HEK293 (cell line): ENCODE measurements around the gene MRGPRG.

ENCODE experiments used
- CTCF ChIA-PET: fragments of 350-600 bp; formaldehyde crosslinking; extraction: SDS; loops from one replicate; lab custom pipeline; 2021; ENCODE audit warnings: antibody characterized with exemption; lab: Yijun Ruan, JAX
- POLR2A ChIA-PET: fragments of 300-600 bp; formaldehyde crosslinking; extraction: SDS; loops from one replicate; lab custom pipeline; 2020; ENCODE audit warnings: antibody characterized with exemption, inconsistent platforms; lab: Yijun Ruan, JAX
- H3K27ac ChIP-seq: fragments of 200-500 bp; sonication (Bioruptor generic); 2 replicates; pipeline ENCODE4 v1.5.1; 2014; ENCODE audit warnings: low read depth, low read length, control low read depth, inconsistent platforms; ENCODE audit errors: extremely low read depth
- H3K36me3 ChIP-seq, 2 experiments: fragments of 200-500 bp in 1 of 2; sonication (Bioruptor generic) in 1 of 2; 1 replicate in 1 of 2; 2 replicates in 1 of 2; pipeline ENCODE4 v1.5.1; 2014 to 2017; ENCODE audit warnings: inconsistent platforms in 2 of 2, low read length in 2 of 2; ENCODE audit not compliant: control insufficient read depth in 2 of 2, insufficient read depth in 1 of 2
- H3K4me1 ChIP-seq: fragments of 200-500 bp; sonication (Bioruptor generic); 2 replicates; pipeline ENCODE4 v1.5.1; 2014; ENCODE audit warnings: mild to moderate bottlenecking, low read length, inconsistent platforms; ENCODE audit not compliant: control insufficient read depth, insufficient read depth
- H3K4me3 ChIP-seq: 2 replicates; pipeline ENCODE4 v1.5.1; 2011; ENCODE audit warnings: low read depth, mild to moderate bottlenecking, control low read depth, low read length, moderate library complexity
- H3K9me3 ChIP-seq: fragments of 200-500 bp; sonication (Bioruptor generic); 2 replicates; pipeline ENCODE4 v1.5.1; 2014; ENCODE audit warnings: low read depth, low read length, inconsistent platforms; ENCODE audit not compliant: control insufficient read depth, insufficient read depth
- GLI2 ChIP-seq: fragments of 450-650 bp; formaldehyde crosslinking; IDR thresholded peaks from 2 replicates; pipeline ENCODE4; 2017; ENCODE audit warnings: missing biosample characterization, missing genetic modification characterization, low read depth, borderline replicate concordance
- HOXA7 ChIP-seq: sonication (generic); formaldehyde crosslinking; IDR thresholded peaks from 2 replicates; pipeline ENCODE4 v1.8.1; 2022; ENCODE audit warnings: missing genetic modification reagents, borderline replicate concordance
- HOXD13 ChIP-seq: sonication (generic); formaldehyde crosslinking; IDR thresholded peaks from 2 replicates; pipeline ENCODE4 v1.8.0; 2022; ENCODE audit warnings: missing genetic modification reagents, borderline replicate concordance
- IKZF3 ChIP-seq: fragments of 450-650 bp; IDR thresholded peaks from 2 replicates; pipeline ENCODE4 v1.5.0; 2018; ENCODE audit warnings: missing biosample characterization, mild to moderate bottlenecking, missing genetic modification characterization, moderate library complexity
- KLF9 ChIP-seq: fragments of 450-650 bp; formaldehyde crosslinking; IDR thresholded peaks from 2 replicates; pipeline ENCODE4 v1.5.1; 2016; ENCODE audit warnings: missing biosample characterization, missing genetic modification characterization, low read depth
- MYNN ChIP-seq: fragments of 450-650 bp; formaldehyde crosslinking; IDR thresholded peaks from 2 replicates; pipeline ENCODE4 v1.5.1; 2016; ENCODE audit warnings: missing biosample characterization, missing genetic modification characterization, borderline replicate concordance
- OSR2 ChIP-seq: fragments of 450-650 bp; formaldehyde crosslinking; IDR thresholded peaks from 2 replicates; pipeline ENCODE4 v1.5.1; 2016; ENCODE audit warnings: missing biosample characterization, missing genetic modification characterization
- ZBTB17 ChIP-seq: fragments of 450-650 bp; formaldehyde crosslinking; IDR thresholded peaks from 2 replicates; pipeline ENCODE4 v1.5.1; 2016; ENCODE audit warnings: missing biosample characterization, missing genetic modification characterization
- ZEB2 ChIP-seq: fragments of 450-650 bp; formaldehyde crosslinking; IDR thresholded peaks from 2 replicates; pipeline ENCODE4 v1.5.1; 2016; ENCODE audit warnings: missing biosample characterization, missing genetic modification characterization
- ZIC2 ChIP-seq: fragments of 450-650 bp; formaldehyde crosslinking; IDR thresholded peaks from 2 replicates; pipeline ENCODE4 v1.5.1; 2016; ENCODE audit warnings: missing biosample characterization, missing genetic modification characterization
- ZNF248 ChIP-seq: fragments of 450-650 bp; formaldehyde crosslinking; IDR thresholded peaks from 2 replicates; pipeline ENCODE4 v1.5.1; 2017; ENCODE audit warnings: missing biosample characterization, missing genetic modification characterization
- ZNF292 ChIP-seq: fragments of 450-650 bp; formaldehyde crosslinking; IDR thresholded peaks from 2 replicates; pipeline ENCODE4 v1.5.1; 2016; ENCODE audit warnings: low read depth, missing biosample characterization, missing genetic modification characterization, borderline replicate concordance
- ZNF311 ChIP-seq: fragments of 450-650 bp; formaldehyde crosslinking; IDR thresholded peaks from 2 replicates; pipeline ENCODE4 v1.5.1; 2017; ENCODE audit warnings: missing biosample characterization, missing genetic modification characterization, borderline replicate concordance
- ZNF335 ChIP-seq: fragments of 450-650 bp; formaldehyde crosslinking; conservative IDR thresholded peaks from 2 replicates; pipeline ENCODE4 v1.5.1; 2016; ENCODE audit warnings: missing biosample characterization, missing genetic modification characterization
- ZNF416 ChIP-seq: fragments of 450-650 bp; formaldehyde crosslinking; IDR thresholded peaks from 2 replicates; pipeline ENCODE4 v1.5.1; 2016; ENCODE audit warnings: missing biosample characterization, missing genetic modification characterization
- ZNF501 ChIP-seq: fragments of 450-650 bp; formaldehyde crosslinking; IDR thresholded peaks from 2 replicates; pipeline ENCODE4 v1.5.1; 2016; ENCODE audit warnings: missing biosample characterization, missing genetic modification characterization
- ZNF510 ChIP-seq: fragments of 450-650 bp; formaldehyde crosslinking; IDR thresholded peaks from 2 replicates; pipeline ENCODE4 v1.5.1; 2018; ENCODE audit warnings: mild to moderate bottlenecking, missing genetic modification characterization, missing biosample characterization; ENCODE audit not compliant: insufficient replicate concordance
- ZNF544 ChIP-seq: fragments of 450-650 bp; formaldehyde crosslinking; IDR thresholded peaks from 2 replicates; pipeline ENCODE4 v1.5.0; 2017; ENCODE audit warnings: missing biosample characterization, missing genetic modification characterization
- ZNF571 ChIP-seq: fragments of 450-650 bp; formaldehyde crosslinking; IDR thresholded peaks from 2 replicates; pipeline ENCODE4 v1.5.0; 2017; ENCODE audit warnings: missing biosample characterization, missing genetic modification characterization
- ZNF596 ChIP-seq: fragments of 450-650 bp; IDR thresholded peaks from 2 replicates; pipeline ENCODE4 v1.5.0; 2018; ENCODE audit warnings: missing biosample characterization, mild to moderate bottlenecking, missing genetic modification characterization, moderate library complexity
- ZNF623 ChIP-seq: fragments of 450-650 bp; formaldehyde crosslinking; IDR thresholded peaks from 2 replicates; pipeline ENCODE4 v1.5.1; 2016; ENCODE audit warnings: missing biosample characterization, missing genetic modification characterization
- ZNF670 ChIP-seq: fragments of 450-650 bp; formaldehyde crosslinking; IDR thresholded peaks from 2 replicates; pipeline ENCODE4 v1.5.1; 2016; ENCODE audit warnings: missing biosample characterization, missing genetic modification characterization, low read depth
- ZNF677 ChIP-seq: fragments of 450-650 bp; IDR thresholded peaks from 2 replicates; pipeline ENCODE4 v1.5.0; 2018; ENCODE audit warnings: missing biosample characterization, mild to moderate bottlenecking, missing genetic modification characterization, moderate library complexity
- ZNF707 ChIP-seq: fragments of 450-650 bp; formaldehyde crosslinking; IDR thresholded peaks from 2 replicates; pipeline ENCODE4 v1.5.1; 2016; ENCODE audit warnings: missing biosample characterization, missing genetic modification characterization
- ZNF791 ChIP-seq: fragments of 450-650 bp; formaldehyde crosslinking; IDR thresholded peaks from 2 replicates; pipeline ENCODE4 v1.5.1; 2016; ENCODE audit warnings: missing biosample characterization, missing genetic modification characterization
- ZNF830 ChIP-seq: fragments of 450-650 bp; IDR thresholded peaks from 2 replicates; pipeline ENCODE4 v1.5.0; 2018; ENCODE audit warnings: missing biosample characterization, missing genetic modification characterization, low read depth, mild to moderate bottlenecking, moderate library complexity
- ZNF837 ChIP-seq: fragments of 450-650 bp; formaldehyde crosslinking; IDR thresholded peaks from 2 replicates; pipeline ENCODE4 v1.5.1; 2016; ENCODE audit warnings: missing biosample characterization, missing genetic modification characterization
- ZXDB ChIP-seq: fragments of 450-650 bp; formaldehyde crosslinking; IDR thresholded peaks from 2 replicates; pipeline ENCODE4 v1.5.1; 2016; ENCODE audit warnings: missing biosample characterization, missing genetic modification characterization
- TF ChIP-seq, protein P1 (sequence below): fragments of 450-650 bp; IDR thresholded peaks from 2 replicates; pipeline ENCODE4 v1.5.1; 2018; ENCODE audit warnings: missing biosample characterization, mild to moderate bottlenecking, missing genetic modification characterization
- TF ChIP-seq, protein P2 (sequence below): fragments of 450-650 bp; formaldehyde crosslinking; IDR thresholded peaks from 2 replicates; pipeline ENCODE4 v1.5.1; 2016; ENCODE audit warnings: missing biosample characterization, missing genetic modification characterization
- TF ChIP-seq, protein P3 (sequence below): fragments of 450-650 bp; formaldehyde crosslinking; IDR thresholded peaks from 2 replicates; pipeline ENCODE4 v1.5.1; 2016; ENCODE audit warnings: missing biosample characterization, missing genetic modification characterization

The MRGPRG gene

DNA sequence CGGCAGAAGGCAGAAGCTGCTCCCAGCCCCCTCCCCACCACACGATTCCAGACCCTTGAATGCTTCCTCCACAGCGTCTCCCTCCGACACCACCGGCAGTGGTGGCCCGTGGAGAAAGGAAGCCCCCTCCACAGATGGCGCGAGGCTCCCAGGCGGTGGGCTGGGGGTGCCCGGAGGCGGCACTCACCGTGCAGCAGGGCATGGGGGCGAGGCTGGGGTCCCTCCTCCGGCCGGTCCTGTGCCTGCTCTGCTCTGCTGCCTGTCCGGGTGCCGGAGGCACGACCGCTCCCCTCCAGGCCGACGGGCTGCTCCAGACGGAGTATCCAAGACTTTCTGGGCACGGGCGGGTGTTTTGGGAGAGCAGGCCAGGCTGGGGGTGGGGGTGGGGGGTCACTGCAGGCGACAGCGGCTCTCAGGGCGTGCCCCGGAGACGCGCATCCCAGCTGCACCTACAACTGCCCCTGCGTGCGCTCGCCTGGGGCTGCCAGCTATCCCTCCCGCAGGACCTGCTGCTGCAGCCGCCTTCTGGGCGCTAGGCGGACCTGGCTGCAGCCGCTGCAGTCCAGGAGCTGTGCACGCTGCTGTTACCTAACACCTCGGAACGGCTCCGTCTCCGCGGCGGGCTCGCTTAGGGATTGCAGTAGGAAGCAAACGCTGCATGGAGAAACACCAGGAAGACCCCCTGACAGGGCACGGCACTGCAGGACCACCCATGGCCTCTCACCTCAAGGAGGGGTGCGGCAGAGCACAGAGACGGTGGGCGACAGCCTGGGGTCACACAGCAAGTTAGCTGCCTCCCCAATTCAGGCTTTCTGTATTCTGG lies 15.2 kb downstream of the MRGPRG start (continued):
- TF ChIP-seq ZIC2 (tag by site-specific recombination) (peak; percentile 41), GLI2 (no peak), ZNF544 (tag by site-specific recombination) (no peak), ZNF791 (tag by site-specific recombination) (no peak)
- TF ChIP-seq, protein P1, sequence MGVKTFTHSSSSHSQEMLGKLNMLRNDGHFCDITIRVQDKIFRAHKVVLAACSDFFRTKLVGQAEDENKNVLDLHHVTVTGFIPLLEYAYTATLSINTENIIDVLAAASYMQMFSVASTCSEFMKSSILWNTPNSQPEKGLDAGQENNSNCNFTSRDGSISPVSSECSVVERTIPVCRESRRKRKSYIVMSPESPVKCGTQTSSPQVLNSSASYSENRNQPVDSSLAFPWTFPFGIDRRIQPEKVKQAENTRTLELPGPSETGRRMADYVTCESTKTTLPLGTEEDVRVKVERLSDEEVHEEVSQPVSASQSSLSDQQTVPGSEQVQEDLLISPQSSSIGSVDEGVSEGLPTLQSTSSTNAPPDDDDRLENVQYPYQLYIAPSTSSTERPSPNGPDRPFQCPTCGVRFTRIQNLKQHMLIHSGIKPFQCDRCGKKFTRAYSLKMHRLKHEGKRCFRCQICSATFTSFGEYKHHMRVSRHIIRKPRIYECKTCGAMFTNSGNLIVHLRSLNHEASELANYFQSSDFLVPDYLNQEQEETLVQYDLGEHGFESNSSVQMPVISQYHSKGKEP, result peak; percentile 79

DNA sequence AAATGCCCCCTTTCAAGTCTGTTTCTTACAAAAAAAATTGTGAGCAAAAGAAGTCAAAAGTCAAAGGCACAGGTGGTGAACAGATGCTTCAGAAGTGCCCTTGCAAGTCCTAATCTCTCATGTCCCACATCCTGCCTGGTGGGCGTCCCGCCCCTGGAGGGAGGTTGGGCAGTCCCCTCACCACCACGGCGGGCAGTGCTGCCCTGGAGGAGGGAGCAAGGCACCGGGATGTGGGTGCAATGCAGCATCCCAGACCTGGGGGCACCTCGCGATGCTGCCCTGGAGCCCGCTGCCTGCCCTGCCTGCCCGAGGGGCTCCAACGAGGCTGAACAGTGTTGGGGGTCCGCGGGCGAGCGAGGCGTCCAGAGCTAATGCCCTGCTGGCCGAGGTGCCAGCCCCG lies 15.9 kb downstream of the MRGPRG start:
- ChIA-PET CTCF (no interaction called here), POLR2A (no interaction called here)
- H3K9me3 ChIP-seq, result no peaks in the 10 kb centered on the region
- H3K4me3 ChIP-seq, result no peak overlapping the region
- H3K27ac ChIP-seq, result no peak overlapping the region
- no peaks in the 10 kb centered on the region for H3K4me1 ChIP-seq
- TF ChIP-seq, protein P2, sequence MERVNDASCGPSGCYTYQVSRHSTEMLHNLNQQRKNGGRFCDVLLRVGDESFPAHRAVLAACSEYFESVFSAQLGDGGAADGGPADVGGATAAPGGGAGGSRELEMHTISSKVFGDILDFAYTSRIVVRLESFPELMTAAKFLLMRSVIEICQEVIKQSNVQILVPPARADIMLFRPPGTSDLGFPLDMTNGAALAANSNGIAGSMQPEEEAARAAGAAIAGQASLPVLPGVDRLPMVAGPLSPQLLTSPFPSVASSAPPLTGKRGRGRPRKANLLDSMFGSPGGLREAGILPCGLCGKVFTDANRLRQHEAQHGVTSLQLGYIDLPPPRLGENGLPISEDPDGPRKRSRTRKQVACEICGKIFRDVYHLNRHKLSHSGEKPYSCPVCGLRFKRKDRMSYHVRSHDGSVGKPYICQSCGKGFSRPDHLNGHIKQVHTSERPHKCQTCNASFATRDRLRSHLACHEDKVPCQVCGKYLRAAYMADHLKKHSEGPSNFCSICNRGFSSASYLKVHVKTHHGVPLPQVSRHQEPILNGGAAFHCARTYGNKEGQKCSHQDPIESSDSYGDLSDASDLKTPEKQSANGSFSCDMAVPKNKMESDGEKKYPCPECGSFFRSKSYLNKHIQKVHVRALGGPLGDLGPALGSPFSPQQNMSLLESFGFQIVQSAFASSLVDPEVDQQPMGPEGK, result no peak
- TF ChIP-seq MYNN (tag by site-specific recombination), result no peak
- TF ChIP-seq, protein P3, sequence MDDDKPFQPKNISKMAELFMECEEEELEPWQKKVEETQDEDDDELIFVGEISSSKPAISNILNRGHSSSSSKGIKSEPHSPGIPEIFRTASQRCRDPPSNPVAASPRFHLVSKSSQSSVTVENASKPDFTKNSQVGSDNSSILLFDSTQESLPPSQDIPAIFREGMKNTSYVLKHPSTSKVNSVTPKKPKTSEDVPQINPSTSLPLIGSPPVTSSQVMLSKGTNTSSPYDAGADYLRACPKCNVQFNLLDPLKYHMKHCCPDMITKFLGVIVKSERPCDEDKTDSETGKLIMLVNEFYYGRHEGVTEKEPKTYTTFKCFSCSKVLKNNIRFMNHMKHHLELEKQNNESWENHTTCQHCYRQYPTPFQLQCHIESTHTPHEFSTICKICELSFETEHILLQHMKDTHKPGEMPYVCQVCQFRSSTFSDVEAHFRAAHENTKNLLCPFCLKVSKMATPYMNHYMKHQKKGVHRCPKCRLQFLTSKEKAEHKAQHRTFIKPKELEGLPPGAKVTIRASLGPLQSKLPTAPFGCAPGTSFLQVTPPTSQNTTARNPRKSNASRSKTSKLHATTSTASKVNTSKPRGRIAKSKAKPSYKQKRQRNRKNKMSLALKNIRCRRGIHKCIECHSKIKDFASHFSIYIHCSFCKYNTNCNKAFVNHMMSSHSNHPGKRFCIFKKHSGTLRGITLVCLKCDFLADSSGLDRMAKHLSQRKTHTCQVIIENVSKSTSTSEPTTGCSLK, result no peak
- no peak for TF ChIP-seq OSR2
- no peak for TF ChIP-seq ZNF416
- TF ChIP-seq KLF9 (tag by site-specific recombination), result no peak
- TF ChIP-seq HOXD13 (CRISPR knock-in tag), result no peak
- no peak for TF ChIP-seq ZNF292 (tag by site-specific recombination)
- no peak for TF ChIP-seq ZNF830
- no peak for TF ChIP-seq ZNF623 (tag by site-specific recombination)
- no peak for TF ChIP-seq ZNF501 (tag by site-specific recombination)
- TF ChIP-seq ZNF335 (tag by site-specific recombination), result no peak
- no peak for TF ChIP-seq ZNF707
- no peak for TF ChIP-seq ZNF311 (tag by site-specific recombination)
- H3K36me3 ChIP-seq, result no peaks in the 10 kb centered on the region

DNA sequence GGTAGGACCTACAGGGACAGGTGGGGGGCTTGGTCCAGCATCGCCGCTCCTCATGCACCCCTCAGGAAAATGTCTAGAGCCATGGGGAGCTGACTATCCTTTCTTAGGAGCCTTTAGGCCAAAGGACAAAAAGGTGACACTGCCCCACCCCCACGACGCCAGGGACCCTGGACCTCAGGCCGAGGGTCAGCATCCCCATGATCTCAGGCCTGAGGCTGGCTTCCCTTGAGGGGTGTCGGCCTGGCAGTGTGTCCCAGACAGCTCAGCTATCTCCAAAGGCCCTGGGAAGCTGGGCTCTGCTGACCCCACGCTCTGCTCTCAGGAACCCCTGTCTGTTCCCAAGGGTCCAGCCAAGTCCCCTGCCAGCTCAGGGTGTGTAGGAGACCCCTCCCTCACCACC lies 16.3 kb downstream of the MRGPRG start:
- no peaks in the 10 kb centered on the region for H3K9me3 ChIP-seq
- no peak overlapping the region for H3K4me3 ChIP-seq
- POLR2A ChIA-PET, result no interaction called here
- no peak overlapping the region for H3K27ac ChIP-seq
- no peaks in the 10 kb centered on the region for H3K36me3 ChIP-seq
- CTCF ChIA-PET, result no interaction called here
- H3K4me1 ChIP-seq, result no peaks in the 10 kb centered on the region
- no peak for TF ChIP-seq IKZF3
- no peak for TF ChIP-seq ZNF510 (tag by site-specific recombination)
- no peak for TF ChIP-seq ZNF596 (tag by site-specific recombination)
- TF ChIP-seq ZIC2 (tag by site-specific recombination), result no peak
- TF ChIP-seq ZXDB, result no peak
- TF ChIP-seq ZNF571, result no peak
- TF ChIP-seq ZNF248 (tag by site-specific recombination), result no peak
- no peak for TF ChIP-seq ZEB2
- TF ChIP-seq HOXA7 (CRISPR knock-in tag), result no peak
- no peak for TF ChIP-seq ZNF837 (tag by site-specific recombination)
- no peak for TF ChIP-seq ZBTB17 (tag by site-specific recombination)
- TF ChIP-seq ZNF677 (tag by site-specific recombination), result no peak
- no peak for TF ChIP-seq ZNF670 (tag by site-specific recombination)
